GM15510 (cell line): ENCODE results near the gene MALSU1.

ENCODE experiments used
- POLR2A ChIP-seq: IDR thresholded peaks from 3 replicates; pipeline ENCODE4 v1.6.1; 2011; ENCODE audit warnings: borderline replicate concordance; ENCODE audit not compliant: insufficient read length; ENCODE audit errors: extremely low read depth

The MALSU1 gene

DNA sequence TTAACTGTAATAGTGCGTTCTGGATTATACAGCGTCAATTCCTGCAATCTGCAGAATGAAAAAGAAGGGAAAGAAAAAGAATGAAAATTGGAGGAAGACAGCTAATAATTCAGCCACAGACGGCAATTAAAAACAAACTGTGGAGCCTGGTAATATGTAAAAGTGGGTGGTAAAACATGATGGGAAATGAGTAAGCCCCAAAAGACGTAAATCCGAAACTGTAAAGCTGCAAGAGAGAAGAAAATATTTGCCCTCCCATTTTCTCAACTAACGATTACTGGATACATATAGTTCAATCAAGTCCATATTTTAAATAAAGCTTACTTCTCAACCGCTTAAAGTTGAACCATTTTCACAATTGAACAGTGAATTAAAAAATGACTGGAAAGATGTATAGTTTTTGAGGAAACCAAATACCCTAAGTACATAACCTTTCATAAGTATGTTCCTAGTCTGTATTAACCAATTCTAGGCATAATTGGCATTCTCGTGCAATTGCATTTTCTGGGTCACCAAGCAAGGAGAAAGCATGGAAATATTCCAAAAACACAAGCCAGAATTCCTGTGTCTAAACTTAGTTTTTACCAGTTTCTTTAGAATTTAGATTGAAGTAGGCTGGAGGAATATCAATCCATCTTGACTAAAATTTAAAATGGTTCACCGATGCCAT lies 44.8 kb downstream of the MALSU1 start:
- no peak for TF ChIP-seq POLR2A

DNA sequence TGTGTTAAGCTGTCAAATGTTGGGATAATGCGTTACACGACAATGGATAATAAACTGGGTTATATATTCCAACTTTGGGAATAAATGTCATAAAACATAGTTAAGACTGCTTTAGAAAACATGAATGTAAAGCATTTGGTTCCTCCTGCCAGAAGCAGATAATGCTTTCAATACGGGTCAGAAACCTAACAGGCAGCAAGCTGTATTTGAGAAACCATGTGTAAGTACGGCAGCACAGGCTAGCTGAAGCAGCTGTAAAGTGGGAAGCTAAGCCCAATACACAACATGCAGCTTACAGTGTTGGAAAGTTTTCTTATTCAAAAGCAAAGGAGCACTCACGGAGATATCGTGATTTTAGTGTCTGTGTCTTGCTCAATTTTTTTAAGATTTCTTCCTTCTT lies 46.5 kb downstream of the MALSU1 start:
- no peak for TF ChIP-seq POLR2A

DNA sequence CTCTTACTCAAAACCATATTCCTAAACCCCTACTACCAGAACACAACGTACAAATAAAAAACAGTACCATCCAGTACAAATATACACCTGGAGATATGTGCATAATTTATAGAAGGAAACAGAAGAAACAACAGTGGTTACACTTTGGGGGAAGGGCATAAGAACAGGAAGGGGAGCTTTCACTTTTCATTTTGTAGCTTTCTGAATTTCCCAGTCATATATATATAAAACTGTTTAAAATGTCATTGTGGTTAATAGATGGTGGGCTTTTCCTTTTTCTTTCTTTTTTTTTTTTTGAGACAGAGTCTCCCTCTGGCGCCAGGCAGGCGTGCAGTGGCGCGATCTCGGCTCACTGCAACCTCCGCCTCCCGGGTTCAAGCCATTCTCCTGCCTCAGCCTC lies 47.2 kb downstream of the MALSU1 start:
- no peak for TF ChIP-seq POLR2A

DNA sequence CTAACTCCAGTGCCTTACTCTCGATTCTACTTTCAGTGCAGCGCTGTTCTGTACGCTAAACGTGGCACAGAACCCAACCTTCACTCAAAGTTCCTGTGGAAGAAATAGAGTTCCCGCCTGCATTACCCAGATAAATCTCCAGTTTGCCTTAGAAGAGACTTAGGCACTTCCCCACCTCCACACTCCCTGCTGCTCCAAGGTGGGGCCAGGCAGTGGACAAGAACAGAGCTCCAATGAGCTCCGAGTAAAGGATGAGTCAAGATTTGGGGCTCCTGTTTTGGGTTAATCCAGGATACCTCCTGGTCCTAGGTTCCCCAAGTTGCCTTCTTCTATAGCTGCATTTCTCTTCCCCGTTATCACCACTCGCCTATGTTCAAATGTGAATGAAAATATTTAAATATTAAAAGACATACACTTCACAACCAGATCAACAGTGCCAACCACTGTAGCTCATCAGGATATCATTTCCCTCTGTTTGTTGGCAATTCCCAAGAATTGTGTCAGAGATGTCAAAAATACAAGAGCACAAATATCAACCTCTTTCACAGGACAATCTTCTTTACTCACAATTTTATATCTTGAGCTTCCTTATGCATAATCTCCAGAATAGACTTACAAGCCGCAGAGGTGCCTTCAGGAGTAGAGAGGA lies 48.0 kb downstream of the MALSU1 start:
- no peak for TF ChIP-seq POLR2A

DNA sequence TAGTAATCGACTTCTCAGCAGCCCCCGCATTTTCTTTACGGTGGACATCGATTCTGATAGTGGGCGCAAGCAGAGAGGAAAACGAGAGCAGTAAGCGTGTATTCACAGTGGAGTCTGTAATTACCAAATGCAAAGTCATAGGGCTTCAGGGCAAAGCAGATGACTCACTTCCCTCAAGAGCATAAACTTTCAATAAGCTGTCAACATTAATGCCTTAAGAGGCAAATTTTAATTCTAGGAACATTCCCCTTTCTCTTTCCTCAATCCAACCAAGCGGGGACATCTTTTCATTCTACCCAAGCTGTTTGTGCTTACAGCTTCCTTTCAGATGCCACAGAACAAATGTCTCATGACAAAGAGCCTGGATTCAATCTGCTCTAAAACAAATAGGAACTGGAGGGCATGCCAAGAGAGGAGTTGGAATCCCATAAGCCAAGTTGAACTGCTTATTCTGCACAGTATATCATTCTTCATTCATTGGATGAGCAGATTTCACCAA lies 48.6 kb downstream of the MALSU1 start:
- TF ChIP-seq POLR2A: no peak

DNA sequence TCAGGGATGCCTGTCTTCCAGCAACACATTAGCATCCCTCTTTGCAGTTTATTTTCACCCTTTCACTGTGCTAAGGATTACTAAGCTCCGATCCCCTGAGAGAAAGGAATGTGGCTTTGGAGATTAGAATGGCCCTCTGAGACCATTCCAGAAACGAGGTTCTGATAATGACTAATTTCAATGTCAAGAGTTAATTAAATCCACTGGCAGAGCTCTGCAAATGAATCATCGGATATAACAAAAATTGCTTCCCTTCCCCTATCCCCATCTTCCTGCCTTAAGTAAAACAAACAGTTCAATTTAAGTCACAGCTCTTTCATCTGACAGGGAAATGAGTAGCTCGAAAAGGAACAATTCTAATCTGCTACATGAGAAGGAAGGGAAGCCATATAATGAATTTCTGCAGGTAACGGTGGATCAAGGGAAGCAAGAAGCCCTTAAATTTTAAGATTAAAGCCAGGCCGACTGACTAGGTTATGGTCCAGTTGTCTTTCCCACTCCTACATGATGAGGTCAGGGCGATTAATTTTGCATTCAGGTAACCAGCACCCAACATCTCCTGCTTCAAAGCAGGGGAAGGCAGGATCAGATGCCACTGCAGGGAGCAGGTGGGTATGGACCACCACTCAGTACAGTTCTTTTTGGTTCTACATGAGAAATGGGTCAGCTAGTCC lies 50.5 kb downstream of the MALSU1 start:
- TF ChIP-seq POLR2A: no peak

DNA sequence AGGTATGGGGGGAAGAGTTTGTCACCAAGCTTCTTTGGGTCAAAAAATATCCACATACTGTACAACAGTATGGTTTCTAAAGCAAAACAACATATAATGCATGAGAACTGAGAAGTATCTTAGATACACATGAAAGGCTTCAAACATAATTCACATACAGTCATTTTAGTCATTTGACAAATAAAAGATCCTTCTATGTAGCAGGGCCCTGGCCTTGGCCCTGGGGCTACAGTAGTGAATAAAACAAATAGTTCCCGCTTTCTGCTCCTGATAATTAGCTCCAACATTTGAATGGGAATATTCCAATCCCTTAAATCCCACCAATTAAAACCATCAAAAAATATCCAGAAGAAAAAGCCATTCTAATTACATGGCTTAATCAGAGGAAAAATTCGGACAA lies 51.3 kb downstream of the MALSU1 start:
- TF ChIP-seq POLR2A: no peak

DNA sequence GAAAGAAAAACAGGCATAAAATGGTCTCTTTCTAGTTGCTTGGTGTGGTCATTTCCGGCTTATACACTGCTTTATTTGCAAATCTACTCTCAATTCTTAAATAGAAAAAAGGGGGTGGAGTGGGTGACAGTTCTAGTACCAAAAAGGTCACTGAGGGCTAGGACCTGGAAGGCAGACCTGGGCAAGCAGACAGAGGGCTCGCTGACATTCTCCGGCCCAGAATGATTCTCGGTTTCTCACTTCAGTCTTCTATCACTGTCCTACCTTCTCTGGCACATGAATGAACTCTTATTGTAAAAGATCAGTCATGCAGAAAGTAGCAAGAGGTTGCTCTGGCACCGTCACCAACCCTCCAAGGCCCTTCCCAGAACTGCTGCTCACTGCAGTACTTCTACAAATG lies 54.0 kb downstream of the MALSU1 start:
- TF ChIP-seq POLR2A: no peak

DNA sequence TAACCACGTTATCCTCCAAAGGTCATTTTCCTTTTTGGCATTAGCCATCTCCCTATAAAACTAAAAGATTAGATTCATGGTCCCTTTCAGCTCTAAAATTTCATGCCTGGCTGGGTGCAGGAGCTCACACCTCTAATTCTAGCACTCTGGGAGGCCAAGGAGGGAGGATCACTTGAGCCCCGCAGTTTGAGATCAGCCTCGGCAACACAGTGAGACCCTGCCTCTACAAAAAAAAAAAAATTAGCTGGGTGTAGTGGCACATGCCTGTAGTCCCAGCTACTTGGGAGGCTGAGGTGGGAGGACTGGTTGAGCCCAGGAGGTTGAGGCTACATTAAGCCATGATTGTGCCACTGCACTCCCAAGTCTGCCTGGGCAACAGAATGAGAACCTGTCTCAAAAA lies 57.0 kb downstream of the MALSU1 start:
- no peak for TF ChIP-seq POLR2A

DNA sequence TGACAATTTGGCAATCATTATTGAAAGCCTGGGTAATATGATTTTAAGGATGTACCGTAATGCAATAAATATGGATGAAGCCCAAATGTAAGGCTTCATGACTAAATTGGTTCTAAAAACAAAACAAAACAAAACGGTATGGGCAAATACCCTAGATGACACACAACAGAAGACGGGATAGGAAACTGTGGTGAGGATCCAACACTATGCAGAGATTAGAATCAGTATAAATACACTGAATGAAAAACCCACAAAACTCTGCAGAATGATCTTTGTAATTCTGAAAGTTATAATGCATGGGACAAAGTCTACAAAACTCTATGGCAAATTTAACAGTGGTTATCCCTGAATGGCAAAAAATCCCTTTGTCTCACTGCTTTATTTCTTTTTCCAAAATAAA lies 57.6 kb downstream of the MALSU1 start:
- no peak for TF ChIP-seq POLR2A

DNA sequence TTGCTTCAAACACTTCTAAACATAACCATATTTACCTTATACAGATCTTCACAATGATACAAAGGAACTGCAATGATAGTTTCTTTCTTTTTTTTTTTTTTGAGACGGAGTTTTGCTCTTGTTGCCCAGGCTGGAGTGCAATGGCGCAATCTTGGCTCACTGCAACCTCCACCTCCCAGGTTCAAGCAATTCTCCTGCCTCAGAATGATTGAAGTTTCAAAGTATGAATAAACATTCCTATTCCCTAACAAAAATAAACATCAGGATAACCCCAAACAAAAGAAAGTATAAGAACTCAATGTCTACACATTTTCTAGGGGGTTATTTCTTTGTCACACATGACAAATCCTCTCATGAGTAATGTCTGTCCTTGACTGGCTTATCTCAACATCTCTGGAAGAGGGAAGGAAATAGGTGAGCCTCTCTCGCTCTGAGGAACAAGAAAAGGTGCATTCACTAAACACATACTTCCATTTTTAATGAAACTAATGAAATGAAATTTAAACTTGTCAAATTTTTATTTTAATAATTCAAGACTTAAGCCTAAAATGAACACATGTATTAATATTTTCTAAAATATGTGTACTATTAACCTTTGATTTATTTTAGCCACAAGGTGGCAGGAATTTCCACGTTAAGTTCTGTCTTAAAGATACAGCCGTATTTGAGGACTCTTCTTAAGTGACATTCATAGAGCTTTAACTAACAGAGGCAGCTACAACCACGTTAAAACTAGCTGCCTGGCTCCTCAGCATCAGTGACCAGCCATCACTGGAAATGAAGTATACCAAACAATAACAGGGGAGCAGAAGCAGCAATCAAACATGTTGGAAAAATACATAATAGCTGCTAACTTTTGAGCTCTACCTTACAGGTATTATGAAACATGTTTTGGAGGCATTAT lies 58.3 kb downstream of the MALSU1 start:
- TF ChIP-seq POLR2A: no peak

DNA sequence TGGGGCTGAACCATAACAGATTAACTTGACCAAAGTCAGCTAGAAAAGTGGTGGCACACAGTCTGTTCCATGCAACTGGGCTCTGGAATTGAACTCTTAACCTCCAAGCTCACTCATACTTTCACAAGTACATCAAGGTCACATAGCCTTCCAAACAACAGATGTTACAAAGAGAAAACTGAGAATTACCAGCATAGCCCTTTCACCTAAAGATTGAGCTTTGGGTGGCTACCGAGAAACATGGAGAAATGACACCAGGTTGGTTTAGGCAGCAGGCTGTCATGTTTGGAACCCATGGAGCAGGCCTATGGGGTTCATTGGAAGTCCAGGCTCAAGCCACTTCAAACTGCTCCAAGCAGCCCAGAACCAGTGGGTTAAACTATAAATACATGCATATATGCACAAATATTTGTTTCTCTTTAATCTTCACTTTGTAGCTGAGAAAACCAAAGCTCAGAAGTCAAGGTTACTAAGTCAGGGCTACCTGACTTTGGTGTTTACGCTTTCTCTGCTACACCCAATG lies 59.1 kb downstream of the MALSU1 start:
- no peak for TF ChIP-seq POLR2A
